Inflammatory macrophage treated with lipopolysaccharide for 1 hour (primary cell): Measurements from ENCODE around the gene PGM1.

Experiments used
- DNase-seq, 2 donors: peaks; one replicate each; pipeline ENCODE4 v3.0.0-alpha.2; 2020 to 2022

The PGM1 gene

GRCh38 chr1:63705078-63705477, 111.9 kb downstream of the PGM1 start:
- DNase-seq = no peak

GRCh38 chr1:63709267-63709828, 116.1 kb downstream of the PGM1 start:
- DNase-seq = no peak
